Measurements from ENCODE around the gene LDB1.

Gene LDB1

DNA sequence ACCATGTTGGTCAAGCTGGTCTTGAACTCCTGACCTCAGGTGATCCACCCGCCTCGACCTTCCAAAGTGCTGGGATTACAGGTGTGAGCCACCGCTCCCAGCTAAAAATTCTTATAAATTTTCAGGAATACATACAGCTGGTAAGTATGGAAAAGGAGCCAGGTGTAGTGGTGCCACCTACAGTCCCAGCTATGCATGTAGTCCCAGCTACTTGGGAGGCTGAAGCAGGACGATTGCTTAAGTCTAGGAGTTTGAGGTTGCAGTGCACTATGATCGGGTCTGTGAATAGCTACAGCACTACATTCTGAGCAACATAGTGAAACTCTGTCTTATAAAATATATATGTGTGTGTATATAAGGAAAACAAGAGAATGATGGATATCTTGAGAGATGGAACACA lies 19.0 kb downstream of the LDB1 start:
- H3K4me3 ChIP-seq (ENCODE audit: low read depth, low read length): no peak overlapping the region
- DNase-seq (ENCODE audit: low read depth, low spot score): no peak
- TF ChIP-seq CTCF (IDR thresholded peaks at IDR 0.05; ENCODE audit: low read depth, low read length): no peak
- in situ Hi-C loops (cut with HindIII; ENCODE audit: low sequenced_read_pairs): no loop called here

DNA sequence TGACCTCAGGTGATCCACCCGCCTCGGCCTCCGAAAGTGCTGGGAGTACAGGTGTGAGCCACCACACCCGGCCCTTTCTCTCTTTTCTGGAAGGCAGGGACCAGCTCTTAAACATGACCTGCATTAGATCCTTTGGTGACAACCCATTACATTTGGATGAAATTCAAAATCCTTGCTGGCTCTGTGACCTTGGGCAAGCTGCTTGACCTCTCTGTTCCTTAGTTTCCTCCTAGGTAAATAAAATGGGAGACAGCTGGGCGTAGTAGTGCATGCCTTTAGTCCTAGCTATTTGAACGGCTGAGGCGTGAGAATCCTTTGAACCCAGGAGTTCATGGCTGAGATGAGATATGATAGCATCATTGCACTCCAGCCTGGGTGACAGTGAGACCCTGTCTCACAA lies 23.7 kb downstream of the LDB1 start:
- no peak for TF ChIP-seq CTCF (IDR thresholded peaks at IDR 0.05; ENCODE audit: low read depth, low read length)
- no peak overlapping the region for H3K4me3 ChIP-seq (ENCODE audit: low read depth, low read length)
- DNase-seq (ENCODE audit: low read depth, low spot score): no peak
- in situ Hi-C loops (cut with HindIII; ENCODE audit: low sequenced_read_pairs): no loop called here

- H3K4me3 ChIP-seq (ENCODE audit: low read depth, low read length): no peak overlapping the region
- TF ChIP-seq CTCF (IDR thresholded peaks at IDR 0.05; ENCODE audit: low read depth, low read length): no peak
- in situ Hi-C loops (cut with HindIII; ENCODE audit: low sequenced_read_pairs): no loop called here
- no peak for DNase-seq (ENCODE audit: low read depth, low spot score)
Observed at GRCh38 chr10:102090772-102091171, 29.4 kb downstream of the LDB1 start.

- TF ChIP-seq CTCF (IDR thresholded peaks at IDR 0.05; ENCODE audit: low read depth, low read length): no peak
- DNase-seq (ENCODE audit: low read depth, low spot score): no peak
- H3K4me3 ChIP-seq (ENCODE audit: low read depth, low read length): no peak overlapping the region
- in situ Hi-C loops (cut with HindIII; ENCODE audit: low sequenced_read_pairs): no loop called here
Observed at GRCh38 chr10:102086196-102086595, 34.0 kb downstream of the LDB1 start.

- no peak for TF ChIP-seq CTCF (IDR thresholded peaks at IDR 0.05; ENCODE audit: low read depth, low read length)
- DNase-seq (ENCODE audit: low read depth, low spot score): no peak
- in situ Hi-C loops (cut with HindIII; ENCODE audit: low sequenced_read_pairs): no loop called here
- H3K4me3 ChIP-seq (ENCODE audit: low read depth, low read length): no peak overlapping the region
Observed at GRCh38 chr10:102085336-102085735, 34.8 kb downstream of the LDB1 start.

GRCh38 chr10:102083541-102083940 lies 36.6 kb downstream of the LDB1 start:
- in situ Hi-C loops (cut with HindIII; ENCODE audit: low sequenced_read_pairs): no loop called here
- DNase-seq (ENCODE audit: low read depth, low spot score): no peak
- H3K4me3 ChIP-seq (ENCODE audit: low read depth, low read length): no peak overlapping the region
- no peak for TF ChIP-seq CTCF (IDR thresholded peaks at IDR 0.05; ENCODE audit: low read depth, low read length)
